ENCODE results near the gene OSBPL9.

Gene OSBPL9

DNA sequence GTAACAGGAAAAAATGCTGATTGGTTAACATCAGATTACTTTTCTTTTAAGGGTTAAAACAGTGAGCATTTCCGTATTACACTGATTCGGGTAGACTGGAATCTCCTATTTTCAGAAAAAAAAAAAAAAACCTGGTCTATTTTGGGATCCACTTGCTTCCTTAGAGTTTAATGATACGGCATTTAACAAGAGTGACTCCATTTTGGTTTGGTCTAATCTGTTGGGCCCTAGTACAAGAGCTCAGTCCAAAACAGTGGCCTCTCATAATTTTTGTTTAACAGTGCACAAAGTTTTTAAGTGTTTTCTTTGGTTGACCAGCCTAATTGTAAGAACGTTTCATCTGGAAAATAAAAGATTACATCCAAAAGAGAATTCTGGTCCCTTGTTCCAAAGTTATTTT, 141.4 kb downstream of the OSBPL9 start (continued):
- TF ChIP-seq ZNF350 (tag by site-specific recombination; IDR thresholded peaks at IDR 0.05), result no peak
- no peak for TF ChIP-seq ZNF792 (tag by site-specific recombination; IDR thresholded peaks at IDR 0.05)
- no peak for TF ChIP-seq ZNF621 (tag by site-specific recombination; IDR thresholded peaks at IDR 0.05)
- no peak for TF ChIP-seq MYNN (tag by site-specific recombination; IDR thresholded peaks at IDR 0.05; ENCODE audit: borderline replicate concordance)
- TF ChIP-seq, protein P1, sequence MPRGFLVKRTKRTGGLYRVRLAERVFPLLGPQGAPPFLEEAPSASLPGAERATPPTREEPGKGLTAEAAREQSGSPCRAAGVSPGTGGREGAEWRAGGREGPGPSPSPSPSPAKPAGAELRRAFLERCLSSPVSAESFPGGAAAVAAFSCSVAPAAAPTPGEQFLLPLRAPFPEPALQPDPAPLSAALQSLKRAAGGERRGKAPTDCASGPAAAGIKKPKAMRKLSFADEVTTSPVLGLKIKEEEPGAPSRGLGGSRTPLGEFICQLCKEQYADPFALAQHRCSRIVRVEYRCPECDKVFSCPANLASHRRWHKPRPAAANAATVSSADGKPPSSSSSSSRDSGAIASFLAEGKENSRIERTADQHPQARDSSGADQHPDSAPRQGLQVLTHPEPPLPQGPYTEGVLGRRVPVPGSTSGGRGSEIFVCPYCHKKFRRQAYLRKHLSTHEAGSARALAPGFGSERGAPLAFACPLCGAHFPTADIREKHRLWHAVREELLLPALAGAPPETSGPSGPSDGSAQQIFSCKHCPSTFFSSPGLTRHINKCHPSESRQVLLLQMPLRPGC (tag by site-specific recombination; IDR thresholded peaks at IDR 0.05), result no peak
- TF ChIP-seq, protein P2, sequence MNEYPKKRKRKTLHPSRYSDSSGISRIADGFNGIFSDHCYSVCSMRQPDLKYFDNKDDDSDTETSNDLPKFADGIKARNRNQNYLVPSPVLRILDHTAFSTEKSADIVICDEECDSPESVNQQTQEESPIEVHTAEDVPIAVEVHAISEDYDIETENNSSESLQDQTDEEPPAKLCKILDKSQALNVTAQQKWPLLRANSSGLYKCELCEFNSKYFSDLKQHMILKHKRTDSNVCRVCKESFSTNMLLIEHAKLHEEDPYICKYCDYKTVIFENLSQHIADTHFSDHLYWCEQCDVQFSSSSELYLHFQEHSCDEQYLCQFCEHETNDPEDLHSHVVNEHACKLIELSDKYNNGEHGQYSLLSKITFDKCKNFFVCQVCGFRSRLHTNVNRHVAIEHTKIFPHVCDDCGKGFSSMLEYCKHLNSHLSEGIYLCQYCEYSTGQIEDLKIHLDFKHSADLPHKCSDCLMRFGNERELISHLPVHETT (tag by site-specific recombination; IDR thresholded peaks at IDR 0.05), result no peak
- no peak for TF ChIP-seq ZBTB21 (tag by site-specific recombination; IDR thresholded peaks at IDR 0.05)
- no peak for TF ChIP-seq ZNF548 (tag by site-specific recombination; IDR thresholded peaks at IDR 0.05)
- TF ChIP-seq ZNF558 (tag by site-specific recombination; IDR thresholded peaks at IDR 0.05), result no peak

GRCh38 chr1:51760872-51761271, 144.0 kb downstream of the OSBPL9 start:
- no peak overlapping the region for H3K27ac ChIP-seq (ENCODE audit: extremely low read depth, low read depth, low read length)
- H3K9me3 ChIP-seq (ENCODE audit: control insufficient read depth, insufficient read depth, low read depth, low read length), result no peaks in the 10 kb centered on the region
- ChIA-PET CTCF (interaction anchor here (0.8 to 1.6 kb wide), 2 partner anchors 8 to 30 kb away, joined by 3 to 9 read pairs; no protein-coding TSS in a partner anchor), POLR2A (no interaction called here)
- no peak for TF ChIP-seq HOXD13 (CRISPR knock-in tag; IDR thresholded peaks at IDR 0.05; ENCODE audit: borderline replicate concordance)
- 0 out of 2 replicates have a peak, but pooled peaks have one; percentile 33 for TF ChIP-seq PRDM1 (tag by site-specific recombination; IDR thresholded peaks at IDR 0.05)
- no peak overlapping the region for H3K4me3 ChIP-seq (ENCODE audit: low read depth, low read length)
- no peaks in the 10 kb centered on the region for H3K4me1 ChIP-seq (ENCODE audit: control insufficient read depth, insufficient read depth, low read length)
- H3K36me3 ChIP-seq (ENCODE audit: control insufficient read depth in 2 of 2, insufficient read depth in 1 of 2, low read length in 2 of 2), result peaks cover 16 to 44% of the 10 kb centered on the region in 2 experiments; a peak in 2 of 3 replicates

GRCh38 chr1:51761351-51761750, 144.5 kb downstream of the OSBPL9 start:
- ChIA-PET CTCF (interaction anchor here (1.6 kb wide), 1 partner anchor 8 kb away, joined by 9 read pairs; no protein-coding TSS in a partner anchor), POLR2A (no interaction called here)
- TF ChIP-seq ZBTB44 (tag by site-specific recombination; IDR thresholded peaks at IDR 0.05), result no peak
- no peak for TF ChIP-seq ZEB2 (tag by site-specific recombination; IDR thresholded peaks at IDR 0.05)
- no peak for TF ChIP-seq ZNF184 (tag by site-specific recombination; IDR thresholded peaks at IDR 0.05)
- no peak for TF ChIP-seq IKZF3 (tag by site-specific recombination; IDR thresholded peaks at IDR 0.05)
- TF ChIP-seq ZNF335 (tag by site-specific recombination; conservative IDR thresholded peaks at IDR 0.05), result no peak
- no peak for TF ChIP-seq PRDM10 (tag by site-specific recombination; IDR thresholded peaks at IDR 0.05)
- TF ChIP-seq ZNF692 (tag by site-specific recombination; IDR thresholded peaks at IDR 0.05), result no peak
- TF ChIP-seq, protein P3, sequence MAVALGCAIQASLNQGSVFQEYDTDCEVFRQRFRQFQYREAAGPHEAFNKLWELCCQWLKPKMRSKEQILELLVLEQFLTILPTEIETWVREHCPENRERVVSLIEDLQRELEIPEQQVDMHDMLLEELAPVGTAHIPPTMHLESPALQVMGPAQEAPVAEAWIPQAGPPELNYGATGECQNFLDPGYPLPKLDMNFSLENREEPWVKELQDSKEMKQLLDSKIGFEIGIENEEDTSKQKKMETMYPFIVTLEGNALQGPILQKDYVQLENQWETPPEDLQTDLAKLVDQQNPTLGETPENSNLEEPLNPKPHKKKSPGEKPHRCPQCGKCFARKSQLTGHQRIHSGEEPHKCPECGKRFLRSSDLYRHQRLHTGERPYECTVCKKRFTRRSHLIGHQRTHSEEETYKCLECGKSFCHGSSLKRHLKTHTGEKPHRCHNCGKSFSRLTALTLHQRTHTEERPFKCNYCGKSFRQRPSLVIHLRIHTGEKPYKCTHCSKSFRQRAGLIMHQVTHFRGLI (tag by site-specific recombination; IDR thresholded peaks at IDR 0.05), result no peak

More at GRCh38 chr1:51761351-51761750, 144.5 kb downstream of the OSBPL9 start:
- Histone ChIP-seq H3K9me3 (ENCODE audit: control insufficient read depth, insufficient read depth, low read depth, low read length) (no peaks in the 10 kb centered on the region), H3K4me1 (ENCODE audit: control insufficient read depth, insufficient read depth, low read length) (no peaks in the 10 kb centered on the region), H3K27ac (ENCODE audit: extremely low read depth, low read depth, low read length) (no peak overlapping the region), H3K36me3 (ENCODE audit: control insufficient read depth in 2 of 2, insufficient read depth in 1 of 2, low read length in 2 of 2) (peaks cover 16 to 44% of the 10 kb centered on the region in 2 experiments; a peak in 2 of 3 replicates), H3K4me3 (ENCODE audit: low read depth, low read length) (no peak overlapping the region)

All from HEK293 (cell line).